NB4 (cell line): Measurements from ENCODE around the gene FAM50B.

ENCODE experiments used
- MYC ChIP-seq: IDR thresholded peaks from 2 replicates; pipeline ENCODE4 v1.6.1; 2011; ENCODE audit warnings: low read depth, low read length
- POLR2A ChIP-seq: IDR thresholded peaks from 2 replicates; pipeline ENCODE4 v1.6.1; 2011; ENCODE audit warnings: mild to moderate bottlenecking; ENCODE audit not compliant: insufficient read length; ENCODE audit errors: extremely low read depth
- TF ChIP-seq, protein P1 (sequence below): IDR thresholded peaks from one replicate; pipeline ENCODE4 v1.5.1; 2012; ENCODE audit warnings: low read depth, low read length
- TF ChIP-seq, protein P2 (sequence below): IDR thresholded peaks from 2 replicates; pipeline ENCODE4 v1.6.1; 2011; ENCODE audit warnings: low read depth, low read length

DNA sequence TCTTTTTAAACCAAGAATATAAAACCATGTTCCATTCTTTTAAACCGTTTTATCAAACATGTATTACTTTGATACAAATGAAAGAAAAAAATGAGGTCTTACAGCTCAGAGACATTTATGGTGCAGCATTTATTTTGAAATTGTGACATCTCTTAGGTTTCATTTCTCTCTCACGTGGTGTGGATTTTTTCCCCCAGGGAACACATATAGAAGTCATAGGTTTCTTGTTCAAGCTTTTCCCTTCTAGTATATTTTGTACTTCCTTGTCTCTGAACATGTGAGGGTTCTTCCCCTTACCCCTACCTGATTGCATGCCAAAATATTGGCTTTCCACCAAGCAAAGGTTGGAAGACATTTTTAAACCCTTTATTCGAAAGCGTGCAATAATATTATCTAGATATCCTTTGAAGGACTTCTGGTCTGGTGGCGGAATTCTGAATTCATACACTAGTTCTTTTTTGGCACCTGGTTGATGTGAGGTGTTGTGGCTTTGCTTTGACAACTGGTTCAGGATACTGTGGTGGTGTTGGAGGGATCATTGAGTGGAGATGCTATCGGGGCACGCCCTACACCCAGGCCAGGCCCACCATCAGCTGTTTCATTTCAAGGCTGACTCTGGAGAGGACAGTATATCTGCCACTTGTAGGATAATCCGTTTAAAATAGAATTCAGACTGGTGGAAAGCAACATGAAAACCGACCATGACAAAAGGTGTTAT, 5.6 kb upstream of the FAM50B start:
- TF ChIP-seq, protein P1, sequence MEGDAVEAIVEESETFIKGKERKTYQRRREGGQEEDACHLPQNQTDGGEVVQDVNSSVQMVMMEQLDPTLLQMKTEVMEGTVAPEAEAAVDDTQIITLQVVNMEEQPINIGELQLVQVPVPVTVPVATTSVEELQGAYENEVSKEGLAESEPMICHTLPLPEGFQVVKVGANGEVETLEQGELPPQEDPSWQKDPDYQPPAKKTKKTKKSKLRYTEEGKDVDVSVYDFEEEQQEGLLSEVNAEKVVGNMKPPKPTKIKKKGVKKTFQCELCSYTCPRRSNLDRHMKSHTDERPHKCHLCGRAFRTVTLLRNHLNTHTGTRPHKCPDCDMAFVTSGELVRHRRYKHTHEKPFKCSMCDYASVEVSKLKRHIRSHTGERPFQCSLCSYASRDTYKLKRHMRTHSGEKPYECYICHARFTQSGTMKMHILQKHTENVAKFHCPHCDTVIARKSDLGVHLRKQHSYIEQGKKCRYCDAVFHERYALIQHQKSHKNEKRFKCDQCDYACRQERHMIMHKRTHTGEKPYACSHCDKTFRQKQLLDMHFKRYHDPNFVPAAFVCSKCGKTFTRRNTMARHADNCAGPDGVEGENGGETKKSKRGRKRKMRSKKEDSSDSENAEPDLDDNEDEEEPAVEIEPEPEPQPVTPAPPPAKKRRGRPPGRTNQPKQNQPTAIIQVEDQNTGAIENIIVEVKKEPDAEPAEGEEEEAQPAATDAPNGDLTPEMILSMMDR: no peak
- TF ChIP-seq POLR2A (no peak), MYC (no peak)
- TF ChIP-seq, protein P2, sequence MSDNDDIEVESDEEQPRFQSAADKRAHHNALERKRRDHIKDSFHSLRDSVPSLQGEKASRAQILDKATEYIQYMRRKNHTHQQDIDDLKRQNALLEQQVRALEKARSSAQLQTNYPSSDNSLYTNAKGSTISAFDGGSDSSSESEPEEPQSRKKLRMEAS: no peak
